HepG2 (cell line): ENCODE data around the gene MAP1B. TPM values are rescaled to one million over a fixed set of nuclear protein-coding genes. Genes with fewer than 3 reads are reported as not detected.

Experiments
- ATAC-seq: fragments of 200-7000 bp; cut with Tn5 transposase; 3 replicates; pipeline ENCODE4 v1.9.1; 2020; ENCODE audit warnings: mild to moderate bottlenecking, moderate library complexity
- BruUV-seq: library from RNA; stranded (reverse); fragments of 400-500 nt; replicated peaks from 2 replicates; lab custom pipeline; 2021; lab: Mats Ljungman, UMichigan
- CTCF ChIA-PET: fragments of 300-600 bp; formaldehyde crosslinking; extraction: SDS; loops from one replicate; lab custom pipeline; 2021; ENCODE audit warnings: low total read pairs, inconsistent platforms, low intra/inter-chr PET ratio; lab: Yijun Ruan, JAX
- POLR2A ChIA-PET: fragments of 350-600 bp; sonication (Branson Sonifier 250); formaldehyde crosslinking; loops from one replicate; lab custom pipeline; 2020; ENCODE audit warnings: antibody characterized with exemption, inconsistent platforms; lab: Yijun Ruan, JAX
- DNase-seq: peaks from one replicate; pipeline ENCODE4 v3.0.0-alpha.2; 2015; ENCODE audit warnings: low spot score
- FAIRE-seq: peaks from 3 replicates; lab custom pipeline; 2011; peaks lifted over from hg19 to GRCh38; lab: Jason Lieb, UNC
- H2AFZ ChIP-seq: one replicate; pipeline ENCODE4 v1.6.1; 2011; ENCODE audit warnings: low read length, inconsistent platforms
- H3K27ac ChIP-seq: fragments of 300-600 bp; 3 replicates; pipeline ENCODE4 v1.8.0; 2011; ENCODE audit warnings: mixed run types, mild to moderate bottlenecking, mixed read lengths, low read length, inconsistent platforms; ENCODE audit not compliant: insufficient read depth; ENCODE audit errors: extremely low read length
- H3K27me3 ChIP-seq, 2 experiments: fragments of 200-600 bp in 1 of 2; 2 replicates in 1 of 2; 3 replicates in 1 of 2; pipeline versions ENCODE4 v1.6.0 to v1.8.0; 2011; ENCODE audit warnings: low read length in 2 of 2, mild to moderate bottlenecking in 2 of 2, moderate library complexity in 2 of 2, inconsistent platforms in 1 of 2; ENCODE audit not compliant: insufficient read depth in 2 of 2, control insufficient read depth in 1 of 2
- H3K36me3 ChIP-seq, 2 experiments: fragments of 200-600 bp in 1 of 2; replicated peaks in 1 of 2; 2 replicates in 1 of 2; 3 replicates in 1 of 2; pipeline versions ENCODE4 v1.5.1 to v1.8.0; 2011; ENCODE audit warnings: low read length in 2 of 2, inconsistent platforms in 1 of 2; ENCODE audit not compliant: insufficient read depth in 2 of 2, control insufficient read depth in 1 of 2
- H3K4me1 ChIP-seq: 2 replicates; pipeline ENCODE4 v1.5.1; 2012; ENCODE audit warnings: low read length, inconsistent platforms; ENCODE audit not compliant: insufficient read depth
- H3K4me2 ChIP-seq: 2 replicates; pipeline ENCODE4 v1.6.0; 2011; ENCODE audit warnings: low read depth, low read length, inconsistent platforms
- H3K4me3 ChIP-seq, 3 experiments: fragments of 200-600 bp in 1 of 3; sonication (generic), shearing (Covaris generic) in 1 of 3; replicated peaks in 1 of 3; 2 replicates each; pipeline ENCODE4 v1.5.1; 2011 to 2016; ENCODE audit warnings: low read length in 3 of 3, inconsistent platforms in 2 of 3, low read depth in 2 of 3, mild to moderate bottlenecking in 2 of 3, control low read depth in 1 of 3, mixed read lengths in 1 of 3; ENCODE audit not compliant: insufficient read depth in 1 of 3
- H3K79me2 ChIP-seq: one replicate; pipeline ENCODE4 v1.6.1; 2011; ENCODE audit warnings: low read length, inconsistent platforms; ENCODE audit not compliant: insufficient read depth
- H3K9ac ChIP-seq: 2 replicates; pipeline ENCODE4 v1.6.0; 2011; ENCODE audit warnings: mild to moderate bottlenecking, low read depth, low read length, inconsistent platforms; ENCODE audit not compliant: insufficient read depth
- H3K9me3 ChIP-seq: 2 replicates; pipeline ENCODE4 v1.5.1; 2012; ENCODE audit warnings: mild to moderate bottlenecking, low read length
- H4K20me1 ChIP-seq: 2 replicates; pipeline ENCODE4 v1.6.0; 2011; ENCODE audit warnings: inconsistent platforms, mild to moderate bottlenecking, low read length, moderate library complexity; ENCODE audit not compliant: insufficient read depth
- ATAD3A ChIP-seq: sonication (generic); formaldehyde crosslinking; IDR thresholded peaks from 2 replicates; pipeline ENCODE4 v1.4.0; 2020; ENCODE audit warnings: missing genetic modification reagents
- GZF1 ChIP-seq: sonication (generic); formaldehyde crosslinking; IDR thresholded peaks from 2 replicates; pipeline ENCODE4 v1.5.1; 2020; ENCODE audit warnings: mild to moderate bottlenecking, missing genetic modification reagents
- KLF13 ChIP-seq: sonication (generic); formaldehyde crosslinking; IDR thresholded peaks from 2 replicates; pipeline ENCODE4 v1.4.0; 2020; ENCODE audit warnings: mild to moderate bottlenecking, missing genetic modification reagents
- MTA1 ChIP-seq: sonication (generic); formaldehyde crosslinking; IDR thresholded peaks from 2 replicates; pipeline ENCODE4 v1.4.0; 2020; ENCODE audit warnings: missing genetic modification reagents, mild to moderate bottlenecking, borderline replicate concordance
- STAT6 ChIP-seq: sonication (generic); formaldehyde crosslinking; IDR thresholded peaks from 2 replicates; pipeline ENCODE4 v1.4.0; 2020; ENCODE audit warnings: missing genetic modification reagents, mild to moderate bottlenecking, borderline replicate concordance
- TAF15 ChIP-seq: fragments of 200-400 bp; formaldehyde crosslinking; IDR thresholded peaks from one replicate; pipeline ENCODE4 v1.6.1; 2018; ENCODE audit warnings: mild to moderate bottlenecking, low read depth, low read length; ENCODE audit not compliant: poor library complexity, severe bottlenecking
- ZGPAT ChIP-seq: IDR thresholded peaks from 2 replicates; pipeline ENCODE4 v1.6.1; 2016; ENCODE audit warnings: mild to moderate bottlenecking
- ZNF253 ChIP-seq: sonication (generic); formaldehyde crosslinking; IDR thresholded peaks from 2 replicates; pipeline ENCODE4 v1.8.0; 2022; ENCODE audit warnings: mild to moderate bottlenecking, missing genetic modification reagents, borderline replicate concordance
- ZNF276 ChIP-seq: sonication (generic); formaldehyde crosslinking; IDR thresholded peaks from 2 replicates; pipeline ENCODE4 v1.4.0; 2020; ENCODE audit warnings: mild to moderate bottlenecking, low read depth, missing genetic modification reagents
- ZNF558 ChIP-seq: sonication (generic); formaldehyde crosslinking; IDR thresholded peaks from 2 replicates; pipeline ENCODE4 v1.9.0; 2022; ENCODE audit warnings: mild to moderate bottlenecking, missing genetic modification reagents, borderline replicate concordance
- ZNF674 ChIP-seq: sonication (generic); formaldehyde crosslinking; IDR thresholded peaks from 2 replicates; pipeline ENCODE4 v1.5.0; 2020; ENCODE audit warnings: low read depth, mild to moderate bottlenecking, missing genetic modification reagents
- ZNF687 ChIP-seq: sonication (generic); formaldehyde crosslinking; IDR thresholded peaks from 2 replicates; pipeline ENCODE4 v1.5.1; 2020; ENCODE audit warnings: mild to moderate bottlenecking, missing genetic modification reagents, moderate library complexity
- ZNF777 ChIP-seq: sonication (generic); formaldehyde crosslinking; IDR thresholded peaks from 2 replicates; pipeline ENCODE4 v1.4.0; 2020; ENCODE audit warnings: missing genetic modification reagents
- WGBS: methylation state at CpG from one replicate; pipeline ENCODE4 v1.1.6; 2017; ENCODE audit warnings: low lambda C conversion rate; 5-methylcytosine and 5-hydroxymethylcytosine counted together
- in situ Hi-C: cut with HindIII; loops from 2 replicates; pipeline ENCODE4 v1.10.0; 2017; ENCODE audit warnings: low pct_unique_long_range_greater_than_20kb; ENCODE audit not compliant: extremely low pct_ligation_motif_present
- intact Hi-C: fragments of 100-400 bp; cut with micrococcal nuclease; formaldehyde crosslinking; loops from one replicate; pipeline ENCODE4 v1.10.0; 2022; ENCODE audit not compliant: unreplicated experiment
- polyA plus RNA-seq, 8 experiments: library from polyadenylated mRNA; depleted of rRNA in 3 of 8; stranded (reverse) in 7 of 8; unstranded in 1 of 8; fragments of >200 nt; fragmentation: Illumina TruSeq in 4 of 8; extraction: Trizol in 4 of 8; gene quantifications; 2 replicates each; pipeline versions ENCODE4 v1.2.1 to v1.2.3, GENCODE V29; 2011 to 2016; ENCODE audit warnings: low read depth in 4 of 8, missing spikeins in 1 of 8, mixed read lengths in 1 of 8; ENCODE audit not compliant: insufficient read depth in 1 of 8
- total RNA-seq, 5 experiments: library from RNA; depleted of rRNA; stranded (reverse); fragments of >200 nt; fragmentation: Illumina TruSeq; extraction: Trizol; gene quantifications; 2 replicates each; pipeline ENCODE4 v1.2.3, GENCODE V29; 2016; ENCODE audit warnings: low read depth in 1 of 5

MAP1B gene
- total and polyA plus RNA-seq, 2 of the 13 experiments (the other 11 are each of a cell fraction or from before 2014, with no cell fraction given) = 3.3 to 6.2 TPM

- Histone ChIP-seq H3K36me3 (peaks cover 36 to 95% of the 10 kb centered on the region in 2 experiments), H3K9me3 (no peaks in the 10 kb centered on the region), H3K9ac (no peak overlapping the region), H3K27me3 (no peaks in the 10 kb centered on the region), H2AFZ (no peak overlapping the region), H3K4me1 (no peaks in the 10 kb centered on the region), H3K4me3 (no peak overlapping the region), H3K4me2 (no peak overlapping the region), H3K27ac (no peak overlapping the region), H4K20me1 (no peaks in the 10 kb centered on the region), H3K79me2 (no peaks in the 10 kb centered on the region)
- intact Hi-C loops = no loop called here
- no peak for DNase-seq
- no TSS peak for BruUV-seq
- FAIRE-seq = no peak
- ChIA-PET CTCF (no interaction called here), POLR2A (no interaction called here)
- ATAC-seq = no peak
- in situ Hi-C loops = no loop called here
- 99% methylated on average over 4 of the region's 4 CpGs for WGBS
- TF ChIP-seq TAF15 (no peak), ZNF253 (CRISPR knock-in tag) (no peak), ZNF558 (CRISPR knock-in tag) (no peak), ZNF687 (CRISPR knock-in tag) (no peak), ZGPAT (CRISPR knock-in tag) (no peak), KLF13 (CRISPR knock-in tag) (no peak), STAT6 (no peak), ZNF674 (CRISPR knock-in tag) (no peak), ZNF276 (CRISPR knock-in tag) (no peak), ATAD3A (CRISPR knock-in tag) (no peak), ZNF777 (no peak), GZF1 (CRISPR knock-in tag) (no peak), MTA1 (no peak)
These were observed 116.1 kb downstream of the MAP1B start for GRCh38 chr5:72223371-72223770.
